SK-N-SH (cell line): ENCODE data around the gene RBM47. TPM values are rescaled to one million over a fixed set of nuclear protein-coding genes. Genes with fewer than 3 reads are reported as not detected.

Source experiments
- CTCF ChIA-PET: fragments of 300-600, 350-600 bp; formaldehyde crosslinking; extraction: SDS; loops from one replicate; lab custom pipeline; 2021; lab: Yijun Ruan, JAX
- POLR2A ChIA-PET: fragments of 350-600 bp; sonication (Branson Sonifier 250); formaldehyde crosslinking; extraction: SDS; loops from one replicate; lab custom pipeline; 2020; ENCODE audit warnings: antibody characterized with exemption, inconsistent platforms; lab: Yijun Ruan, JAX
- DNase-seq: peaks from one replicate; pipeline ENCODE4 v3.0.0; 2012
- H2AFZ ChIP-seq: fragments of 200-600 bp; sonication (generic); 2 replicates; pipeline ENCODE4 v1.8.1; 2016; ENCODE audit warnings: antibody characterized with exemption, mild to moderate bottlenecking, low read depth
- H3F3A ChIP-seq: fragments of 200-600 bp; sonication (generic); replicated peaks from 2 replicates; pipeline ENCODE3; 2016; ENCODE audit warnings: antibody characterized with exemption, mild to moderate bottlenecking; ENCODE audit not compliant: insufficient read depth
- H3K27ac ChIP-seq, 2 experiments: fragments of 200-500 bp in 1 of 2; fragments of 200-600 bp in 1 of 2; sonication (Bioruptor generic) in 1 of 2; sonication (generic), shearing (Covaris generic) in 1 of 2; 2 replicates each; pipeline versions ENCODE4 v1.5.1 to v1.6.1; 2014 to 2016; ENCODE audit warnings: low read depth in 2 of 2, inconsistent platforms in 1 of 2, low read length in 1 of 2, mild to moderate bottlenecking in 1 of 2, mixed read lengths in 1 of 2
- H3K27me3 ChIP-seq: fragments of 200-600 bp; sonication (generic), shearing (Covaris generic); 2 replicates; pipeline ENCODE4 v1.6.1; 2016; ENCODE audit warnings: mixed run types; ENCODE audit not compliant: insufficient read depth
- H3K36me3 ChIP-seq, 2 experiments: fragments of 200-500 bp in 1 of 2; fragments of 200-600 bp in 1 of 2; sonication (Bioruptor generic) in 1 of 2; sonication (generic) in 1 of 2; replicated peaks in 1 of 2; 2 replicates each; pipeline versions ENCODE3 to v1.5.1; 2014 to 2016; ENCODE audit warnings: low read length in 1 of 2, mild to moderate bottlenecking in 1 of 2; ENCODE audit not compliant: insufficient read depth in 2 of 2, control insufficient read depth in 1 of 2
- H3K4me1 ChIP-seq, 2 experiments: fragments of 200-500 bp in 1 of 2; fragments of 200-600 bp in 1 of 2; sonication (Bioruptor generic) in 1 of 2; sonication (generic), shearing (Covaris generic) in 1 of 2; 2 replicates each; pipeline versions ENCODE4 v1.5.1 to v1.6.1; 2014 to 2016; ENCODE audit warnings: low read depth in 1 of 2, low read length in 1 of 2, mixed run types in 1 of 2; ENCODE audit not compliant: insufficient read depth in 2 of 2, control insufficient read depth in 1 of 2
- H3K4me2 ChIP-seq: fragments of 200-600 bp; sonication (generic), shearing (Covaris generic); 2 replicates; pipeline ENCODE4 v1.6.1; 2017; ENCODE audit warnings: mixed run types
- H3K4me3 ChIP-seq, 2 experiments: fragments of 200-500 bp in 1 of 2; fragments of 200-600 bp in 1 of 2; sonication (Bioruptor generic) in 1 of 2; sonication (generic), shearing (Covaris generic) in 1 of 2; 2 replicates each; pipeline versions ENCODE4 v1.5.1 to v1.8.1; 2014 to 2016; ENCODE audit warnings: low read depth in 2 of 2, inconsistent platforms in 1 of 2, low read length in 1 of 2, mild to moderate bottlenecking in 1 of 2, mixed read lengths in 1 of 2, moderate library complexity in 1 of 2
- H3K79me2 ChIP-seq: fragments of 200-600 bp; sonication (generic); 2 replicates; pipeline ENCODE4 v1.8.1; 2017; ENCODE audit warnings: mild to moderate bottlenecking; ENCODE audit not compliant: insufficient read depth
- H3K9ac ChIP-seq: fragments of 200-600 bp; sonication (generic); 2 replicates; pipeline ENCODE4 v1.6.1; 2017; ENCODE audit warnings: mixed run types
- H3K9me2 ChIP-seq: fragments of 200-600 bp; sonication (generic); 2 replicates; pipeline ENCODE4 v1.6.1; 2017; ENCODE audit warnings: mixed run types
- H3K9me3 ChIP-seq: fragments of 200-600 bp; sonication (generic); 2 replicates; pipeline ENCODE4 v1.6.1; 2017; ENCODE audit warnings: mixed run types, mild to moderate bottlenecking, moderate library complexity
- H4K20me1 ChIP-seq: fragments of 200-600 bp; sonication (generic); 2 replicates; pipeline ENCODE4 v1.6.1; 2017; ENCODE audit warnings: mild to moderate bottlenecking, mixed run types; ENCODE audit not compliant: insufficient read depth
- CHD2 ChIP-seq: fragments of 150-350 bp; IDR thresholded peaks from 2 replicates; pipeline ENCODE4 v1.6.1; 2018; ENCODE audit warnings: low read length; ENCODE audit not compliant: partially characterized antibody
- EP300 ChIP-seq, 2 experiments: IDR thresholded peaks; 2 replicates each; pipeline versions ENCODE4 v1.4.0 to v1.6.1; 2012; ENCODE audit warnings: borderline replicate concordance in 1 of 2, low read depth in 1 of 2, low read length in 1 of 2
- FOSL2 ChIP-seq: IDR thresholded peaks from 2 replicates; pipeline ENCODE4 v1.4.0; 2012; ENCODE audit warnings: low read depth, mild to moderate bottlenecking, moderate library complexity, borderline replicate concordance
- MAX ChIP-seq: IDR thresholded peaks from 2 replicates; pipeline ENCODE4 v1.4.0; 2012; ENCODE audit warnings: low read depth
- NFIC ChIP-seq: IDR thresholded peaks from 2 replicates; pipeline ENCODE4 v1.4.0; 2012; ENCODE audit warnings: borderline replicate concordance
- REST ChIP-seq: IDR thresholded peaks from 2 replicates; pipeline ENCODE4 v1.6.1; 2012; ENCODE audit warnings: mild to moderate bottlenecking, low read depth, low read length, moderate library complexity
- RXRA ChIP-seq: IDR thresholded peaks from 2 replicates; pipeline ENCODE4 v1.4.0; 2012; ENCODE audit warnings: low read depth, mild to moderate bottlenecking, borderline replicate concordance
- TCF12 ChIP-seq: IDR thresholded peaks from 2 replicates; pipeline ENCODE4 v1.4.0; 2012
- TEAD4 ChIP-seq: IDR thresholded peaks from 2 replicates; pipeline ENCODE4 v1.4.0; 2012; ENCODE audit warnings: mild to moderate bottlenecking, borderline replicate concordance; ENCODE audit not compliant: insufficient read depth
- USF1 ChIP-seq: IDR thresholded peaks from 2 replicates; pipeline ENCODE4 v1.4.0; 2012; ENCODE audit warnings: low read depth, borderline replicate concordance
- USF2 ChIP-seq: fragments of 150-350 bp; IDR thresholded peaks from 2 replicates; pipeline ENCODE4 v1.6.1; 2017; ENCODE audit warnings: antibody characterized with exemption, low read length, low read depth, borderline replicate concordance
- WGBS: methylation state at CpG from one replicate; pipeline ENCODE4 v1.1.6; 2017; ENCODE audit warnings: low lambda C conversion rate; 5-methylcytosine and 5-hydroxymethylcytosine counted together
- polyA plus RNA-seq, 3 experiments: library from polyadenylated mRNA; depleted of rRNA; stranded (reverse); fragments of >200 nt; gene quantifications; 2 replicates each; pipeline ENCODE4 v1.2.3, GENCODE V29; 2012

RBM47 gene
- polyA plus RNA-seq, 1 of the 3 experiments (the other 2 are of a cell fraction): 6.8 TPM

- WGBS: 83% methylated on average over 9 of the region's 9 CpGs
- H3K36me3 ChIP-seq: no peaks in the 10 kb centered on the region
- H3K9ac ChIP-seq: no peak overlapping the region
- ChIA-PET CTCF (no interaction called here), POLR2A (no interaction called here)
- no peak overlapping the region for H3K4me3 ChIP-seq
- H4K20me1 ChIP-seq: no peaks in the 10 kb centered on the region
- TF ChIP-seq NFIC (no peak), REST (no peak), USF1 (no peak), FOSL2 (no peak), RXRA (no peak), EP300 (IDR thresholded peaks at IDR 0.05; ENCODE audit: borderline replicate concordance in 1 of 2, low read depth in 1 of 2, low read length in 1 of 2) (no peak), TEAD4 (no peak), MAX (no peak), TCF12 (no peak)
- no peaks in the 10 kb centered on the region for H3K79me2 ChIP-seq
- H3K27me3 ChIP-seq: no peaks in the 10 kb centered on the region
- H3K9me2 ChIP-seq: no peaks in the 10 kb centered on the region
- H3F3A ChIP-seq: peaks cover 3% of the 10 kb centered on the region
- no peak overlapping the region for H2AFZ ChIP-seq
- no peak overlapping the region for H3K27ac ChIP-seq
- H3K4me2 ChIP-seq: no peak overlapping the region
- H3K9me3 ChIP-seq: no peaks in the 10 kb centered on the region
- DNase-seq: no peak
- H3K4me1 ChIP-seq: no peaks in the 10 kb centered on the region
Observed at GRCh38 chr4:40473578-40474388, 155.9 kb downstream of the RBM47 start.

GRCh38 chr4:40471923-40472322 lies 157.7 kb downstream of the RBM47 start:
- WGBS: 96% methylated on average over 3 of the region's 3 CpGs
- Histone ChIP-seq H3F3A (peaks cover 3% of the 10 kb centered on the region), H3K27me3 (no peaks in the 10 kb centered on the region), H3K9me2 (no peaks in the 10 kb centered on the region), H3K4me2 (no peak overlapping the region), H4K20me1 (no peaks in the 10 kb centered on the region), H3K9ac (no peak overlapping the region), H3K36me3 (no peaks in the 10 kb centered on the region), H2AFZ (no peak overlapping the region), H3K4me1 (no peaks in the 10 kb centered on the region), H3K4me3 (no peak overlapping the region)
- DNase-seq: no peak
- TF ChIP-seq USF2 (no peak), CHD2 (no peak), TEAD4 (no peak), RXRA (no peak)
- TF ChIP-seq, all 33 proteins: peak for 0
- Histone ChIP-seq H3K9me3 (no peaks in the 10 kb centered on the region), H3K79me2 (no peaks in the 10 kb centered on the region), H3K27ac (no peak overlapping the region)
- CTCF ChIA-PET: no interaction called here
- POLR2A ChIA-PET: no interaction called here
